Fibroblast of skin of abdomen (primary cell): ENCODE data around the gene PIEZO2.

Source experiments
- DNase-seq: peaks from one replicate; pipeline ENCODE4 v3.0.0-alpha.2; 2013

PIEZO2 gene

DNA sequence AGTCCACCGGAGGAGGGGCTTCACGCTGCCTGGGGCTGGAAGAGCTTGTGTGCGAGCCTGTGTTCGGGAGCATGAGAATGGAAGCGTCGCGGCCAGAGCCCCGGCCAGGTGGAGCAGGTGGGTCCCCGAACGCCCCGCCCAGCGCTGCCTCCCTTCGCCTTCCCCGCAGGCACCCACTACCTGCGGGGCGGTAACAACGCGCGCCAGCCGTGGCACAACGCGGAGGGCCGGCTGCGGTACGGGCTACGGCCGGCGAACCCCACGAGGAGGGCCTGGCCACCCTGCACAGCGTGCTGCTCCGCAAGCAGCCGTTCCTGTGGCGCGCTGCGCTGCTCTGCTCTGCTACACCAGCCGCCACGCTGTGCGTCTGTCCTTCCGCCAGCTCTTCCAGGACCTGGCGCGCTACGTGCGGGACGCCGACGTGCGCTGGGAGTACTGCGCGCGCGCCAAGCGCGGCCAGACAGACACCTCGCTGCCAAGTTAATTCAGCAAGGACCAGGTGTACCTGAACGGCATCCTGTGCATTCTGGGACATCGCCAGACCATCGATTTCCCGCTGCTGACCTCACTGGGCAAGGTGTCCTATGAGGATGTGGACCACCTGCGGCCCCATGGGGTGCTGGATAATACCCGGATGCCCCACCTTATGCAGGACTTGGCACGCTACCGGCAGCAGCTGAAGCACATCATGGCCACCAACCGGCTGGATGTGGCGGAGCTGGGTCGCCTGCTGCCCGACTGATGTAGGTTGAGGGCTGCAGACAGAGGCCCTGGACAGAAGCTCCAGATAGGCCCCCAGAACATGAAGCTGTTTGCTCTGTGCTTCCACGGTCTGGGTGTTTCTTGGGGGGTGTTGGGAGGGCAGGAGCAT lies 422.9 kb downstream of the PIEZO2 start:
- DNase-seq = no peak

GRCh38 chr18:10724666-10725065 lies 424.7 kb downstream of the PIEZO2 start:
- DNase-seq = no peak

GRCh38 chr18:10723496-10723895 lies 425.9 kb downstream of the PIEZO2 start:
- DNase-seq = no peak

DNA sequence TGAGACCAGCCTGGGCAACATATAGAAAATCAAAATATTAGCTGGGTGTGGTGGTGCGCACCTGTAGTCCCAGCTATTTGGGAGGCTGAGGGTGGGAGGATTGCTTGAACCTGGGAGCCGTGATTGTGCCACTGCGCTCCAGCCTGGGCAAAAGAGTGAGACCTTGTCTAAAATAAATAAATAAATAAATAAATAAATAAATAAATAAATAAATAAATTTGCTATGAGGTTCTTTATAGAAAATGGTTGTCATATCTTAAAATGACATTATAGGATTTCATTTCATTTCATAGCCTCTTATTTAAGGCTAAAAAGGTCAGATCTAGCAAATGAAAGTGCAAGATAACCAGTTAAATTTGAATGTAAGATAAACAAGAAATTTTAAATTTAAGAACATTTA lies 430.6 kb downstream of the PIEZO2 start:
- no peak for DNase-seq

DNA sequence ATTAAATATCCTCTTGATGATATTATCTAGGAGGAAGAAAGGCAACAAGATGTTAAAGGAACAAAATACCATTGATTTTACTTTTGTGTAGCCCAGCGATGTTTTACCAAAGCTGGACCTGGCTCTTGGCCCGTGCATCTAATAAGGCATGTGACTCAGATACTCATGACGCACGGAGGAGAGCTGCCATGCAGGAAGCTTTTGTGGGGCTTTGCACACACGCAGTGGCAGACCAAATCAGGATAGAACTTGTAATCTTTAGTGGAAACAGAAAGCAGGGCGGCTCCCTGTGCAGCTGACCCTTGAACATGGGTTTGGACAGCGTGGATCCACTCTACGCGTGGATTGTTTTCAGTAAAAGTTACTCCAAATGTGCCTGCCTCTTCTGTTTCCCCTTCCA lies 433.6 kb downstream of the PIEZO2 start:
- peak; percentile 37 for DNase-seq

- no peak for DNase-seq
These were observed 436.0 kb downstream of the PIEZO2 start for GRCh38 chr18:10713409-10713808.

DNA sequence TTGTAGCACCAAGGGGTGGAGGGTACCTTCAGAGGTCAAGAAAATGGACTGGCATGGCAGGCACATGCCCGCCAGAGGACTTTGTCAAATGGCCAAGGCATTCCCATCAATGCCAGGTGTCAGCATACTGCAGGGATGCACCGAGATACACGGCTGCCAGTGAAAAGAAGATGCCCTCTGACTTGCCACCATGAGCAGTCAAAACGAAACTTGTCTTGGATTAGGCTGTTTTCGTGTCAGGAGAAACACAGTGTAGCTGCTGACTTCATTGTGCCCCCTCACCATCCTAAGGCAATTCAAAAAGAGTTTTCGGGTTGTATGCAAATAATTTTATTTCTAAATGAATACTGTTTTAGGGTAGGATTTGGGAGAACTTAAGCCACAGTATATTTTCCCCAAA lies 442.1 kb downstream of the PIEZO2 start:
- no peak for DNase-seq

DNA sequence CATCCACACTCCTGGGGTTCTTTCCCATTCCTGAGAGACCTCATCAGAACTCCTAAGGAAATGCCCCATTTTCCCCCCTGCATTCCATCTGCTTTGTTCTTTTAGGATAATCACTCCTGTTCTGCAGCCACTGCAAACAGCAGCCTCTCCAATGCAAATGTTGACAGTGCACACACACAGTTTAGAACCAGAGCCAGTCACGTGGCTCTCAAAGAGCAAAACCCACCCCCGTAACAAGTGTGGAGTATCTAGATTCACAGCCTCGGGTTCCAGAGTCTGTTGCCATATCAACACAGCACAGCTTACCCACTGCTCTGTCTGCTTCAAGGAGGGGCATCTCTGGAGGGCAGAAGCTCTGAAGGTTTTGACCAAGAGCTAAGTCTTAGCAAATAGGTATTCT lies 443.6 kb downstream of the PIEZO2 start:
- no peak for DNase-seq

DNA sequence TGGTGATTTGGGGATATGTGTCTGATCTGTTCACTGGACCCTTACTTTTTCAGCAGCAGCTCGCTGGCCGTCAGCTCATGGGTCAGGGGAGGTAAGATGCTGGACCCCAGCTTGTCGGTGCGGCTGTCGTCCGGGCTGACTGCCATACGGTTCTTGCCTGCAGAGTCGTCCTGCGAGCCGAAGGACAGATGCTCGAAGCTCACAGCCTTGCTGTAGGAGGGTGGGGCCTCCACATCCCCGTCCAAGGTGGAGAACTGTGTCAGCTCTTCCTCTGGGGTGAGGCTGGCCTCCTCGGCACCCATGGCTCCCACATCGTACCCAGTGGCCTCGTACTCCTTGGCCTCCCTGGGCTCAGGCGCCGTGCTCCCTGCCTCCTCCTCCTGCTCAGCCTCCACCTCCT lies 444.1 kb downstream of the PIEZO2 start:
- DNase-seq = no peak

GRCh38 chr18:10702206-10702605 lies 447.2 kb downstream of the PIEZO2 start:
- DNase-seq = no peak

DNA sequence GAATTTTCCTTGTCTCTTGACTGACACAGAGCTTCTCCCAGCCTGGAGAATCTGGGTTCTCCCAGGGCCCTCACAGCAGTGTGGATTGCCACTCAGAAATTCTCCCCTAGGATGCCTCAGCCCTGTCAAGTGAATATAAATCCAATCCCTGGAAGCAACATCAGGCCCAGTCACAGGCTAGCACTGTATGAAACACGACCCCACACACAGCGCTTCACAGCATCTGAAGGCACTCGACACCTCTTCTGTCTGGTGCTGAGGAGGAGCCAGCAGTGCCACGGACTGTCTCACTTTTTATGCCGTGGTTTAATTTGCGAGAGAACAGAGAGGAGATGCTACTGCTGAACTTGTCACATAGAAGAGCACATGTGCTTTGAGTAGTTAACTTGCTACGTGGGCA lies 459.0 kb downstream of the PIEZO2 start:
- peak; percentile 11 for DNase-seq

GRCh38 chr18:10690035-10690329 lies 459.4 kb downstream of the PIEZO2 start:
- no peak for DNase-seq

- DNase-seq = peak; percentile 86
These were observed 459.9 kb downstream of the PIEZO2 start for GRCh38 chr18:10689236-10690034.

- no peak for DNase-seq
These were observed 460.6 kb downstream of the PIEZO2 start for GRCh38 chr18:10688766-10689165.

GRCh38 chr18:10687161-10687925 lies 462.0 kb downstream of the PIEZO2 start:
- DNase-seq = peak; percentile 53

GRCh38 chr18:10686308-10686707 lies 463.1 kb downstream of the PIEZO2 start:
- DNase-seq = no peak

GRCh38 chr18:10685484-10685883 lies 463.9 kb downstream of the PIEZO2 start:
- DNase-seq = no peak

DNA sequence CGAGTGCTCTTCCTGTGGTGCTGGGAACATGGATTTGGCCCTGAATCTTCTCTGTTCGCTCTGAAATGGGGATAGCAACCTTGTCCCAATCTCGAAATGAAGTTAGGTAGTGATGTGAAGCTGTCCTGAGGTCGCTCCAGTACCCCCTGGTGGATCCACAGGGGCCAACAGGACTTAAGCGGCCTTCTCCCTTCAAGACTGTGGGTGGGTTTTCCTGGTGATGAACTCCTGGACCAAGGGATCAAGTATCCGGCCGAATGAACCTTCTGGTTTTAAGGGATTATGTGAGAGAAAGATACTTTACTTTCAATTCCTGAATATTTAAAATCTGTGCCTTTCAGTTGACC lies 467.0 kb downstream of the PIEZO2 start:
- DNase-seq = no peak

DNA sequence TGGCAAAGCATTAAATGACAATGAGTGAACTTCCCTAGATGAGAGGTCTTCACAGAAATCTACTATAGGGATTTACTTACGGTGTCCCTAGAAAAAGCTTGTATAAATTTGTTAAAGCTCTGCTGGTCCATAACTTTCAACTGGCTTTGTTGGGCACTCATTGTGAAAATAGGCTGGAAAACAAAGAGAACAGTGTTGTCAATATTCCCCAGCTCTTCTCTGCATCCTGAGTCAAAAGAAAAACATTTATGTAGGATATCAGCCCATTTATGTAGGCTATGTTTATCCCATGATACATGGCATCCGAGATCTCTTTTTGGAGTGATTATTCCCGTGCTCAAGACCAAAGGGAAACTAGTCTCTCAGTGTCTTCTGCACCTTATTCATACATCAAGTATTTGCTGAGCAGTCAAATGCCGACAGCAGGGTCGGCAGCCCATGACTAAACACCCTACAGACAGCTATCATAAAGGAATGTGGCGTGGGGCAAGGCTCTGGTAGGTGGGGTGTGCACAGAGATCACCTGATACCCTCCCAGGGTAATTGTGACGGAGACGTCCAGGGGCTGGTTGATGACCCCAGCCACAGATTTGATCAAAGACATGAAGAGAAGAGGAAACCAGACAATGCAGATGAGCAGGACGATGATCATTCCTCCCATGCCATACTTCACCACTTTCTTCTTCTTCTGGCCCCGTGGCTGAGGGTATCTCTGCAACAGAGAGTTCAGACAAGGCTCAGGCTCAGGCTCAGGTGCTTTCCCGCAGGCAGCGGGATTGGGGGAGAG lies 467.6 kb downstream of the PIEZO2 start:
- peak; percentile 26 for DNase-seq

DNA sequence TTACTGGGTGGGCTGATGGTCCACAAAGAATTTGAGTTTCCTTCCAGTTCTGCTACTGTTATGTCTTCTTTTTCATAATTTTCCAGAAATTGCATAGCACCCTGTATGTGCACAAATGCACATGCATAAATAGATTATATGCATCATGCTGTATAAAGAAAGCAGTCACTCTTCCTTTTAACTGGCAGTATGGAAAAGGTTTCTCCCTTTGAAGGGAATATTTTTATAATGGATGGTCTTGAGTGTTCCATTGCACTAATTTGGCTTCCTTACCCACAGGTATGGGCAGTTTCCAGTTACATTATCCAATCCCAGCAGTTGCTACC lies 469.1 kb downstream of the PIEZO2 start:
- DNase-seq = no peak

DNA sequence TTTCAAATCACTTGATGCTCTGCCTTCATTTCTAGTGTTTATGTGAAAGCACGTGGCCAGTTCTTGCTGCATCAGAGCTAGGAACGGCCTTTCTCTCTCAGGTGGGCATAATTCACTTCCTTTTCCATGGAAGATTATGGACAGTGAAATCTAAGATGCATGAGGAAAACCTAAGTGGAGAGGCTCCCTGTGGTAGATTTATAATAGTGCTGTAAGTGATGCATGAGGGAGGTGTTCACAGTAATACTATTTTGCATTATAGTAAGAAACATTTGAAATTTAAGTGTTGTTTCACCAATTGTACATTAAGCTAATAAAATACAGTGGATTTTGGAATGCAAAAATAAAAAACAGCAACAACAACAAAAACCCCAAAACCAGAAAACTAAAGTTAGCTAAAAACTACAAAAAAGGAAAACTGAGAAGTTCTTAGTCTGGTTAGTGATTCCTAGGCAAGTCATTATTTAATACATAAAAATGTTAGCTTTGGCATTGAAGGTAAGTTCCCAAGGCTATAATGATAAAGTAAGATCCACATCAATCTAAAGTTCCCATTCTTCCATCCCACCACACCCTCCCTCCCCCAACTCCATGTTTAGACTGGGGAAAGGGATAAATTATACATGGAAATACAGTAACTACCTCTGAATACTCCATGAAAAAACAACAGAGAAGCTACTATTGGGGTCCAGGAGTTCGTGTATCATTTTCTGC lies 469.7 kb downstream of the PIEZO2 start:
- DNase-seq = no peak

- DNase-seq = no peak
These were observed 477.9 kb downstream of the PIEZO2 start for GRCh38 chr18:10671441-10671840.
